HG03060 (cell line): ENCODE results near the gene KPNA4.
"Not testable (repeated sequence)": the region's sequence is repeated elsewhere in the genome, so short reads cannot be mapped to it uniquely, and the experiment has no call there.

Source experiments
- ATAC-seq: cut with Tn5 transposase; IDR thresholded peaks from one replicate; pipeline ENCODE4 v1.9.1; 2021; ENCODE audit warnings: low read depth, moderate number of reproducible peaks; ENCODE audit not compliant: unreplicated experiment

KPNA4 gene

GRCh38 chr3:160516391-160516790 is 49.0 kb downstream of the KPNA4 start:
- not testable (repeated sequence) for ATAC-seq

GRCh38 chr3:160501325-160501724 is 64.0 kb downstream of the KPNA4 start:
- ATAC-seq = no peak

GRCh38 chr3:160498202-160498601 is 67.2 kb downstream of the KPNA4 start:
- no peak for ATAC-seq

GRCh38 chr3:160490166-160490565 is 75.2 kb downstream of the KPNA4 start:
- ATAC-seq = no peak

GRCh38 chr3:160486459-160486869 is 78.9 kb downstream of the KPNA4 start:
- no peak for ATAC-seq

GRCh38 chr3:160482796-160483195 is 82.6 kb downstream of the KPNA4 start:
- no peak for ATAC-seq

- ATAC-seq = no peak
Measured at GRCh38 chr3:160481856-160482255, 83.5 kb downstream of the KPNA4 start.

GRCh38 chr3:160480931-160481330 is 84.4 kb downstream of the KPNA4 start:
- no peak for ATAC-seq

- no peak for ATAC-seq
Measured at GRCh38 chr3:160479376-160479775, 86.0 kb downstream of the KPNA4 start.

GRCh38 chr3:160478338-160478737 is 87.0 kb downstream of the KPNA4 start:
- ATAC-seq = no peak

- ATAC-seq = no peak
Measured at GRCh38 chr3:160477750-160478149, 87.6 kb downstream of the KPNA4 start.

- ATAC-seq = no peak
Measured at GRCh38 chr3:160475884-160476283, 89.5 kb downstream of the KPNA4 start.

- ATAC-seq = no peak
Measured at GRCh38 chr3:160475153-160475552, 90.2 kb downstream of the KPNA4 start.

GRCh38 chr3:160474416-160474838 is 90.9 kb downstream of the KPNA4 start:
- ATAC-seq = no peak

GRCh38 chr3:160473978-160474377 is 91.4 kb downstream of the KPNA4 start:
- no peak for ATAC-seq

GRCh38 chr3:160473221-160473620 is 92.2 kb downstream of the KPNA4 start:
- no peak for ATAC-seq

- no peak for ATAC-seq
Measured at GRCh38 chr3:160472344-160472743, 93.0 kb downstream of the KPNA4 start.

GRCh38 chr3:160471892-160472291 is 93.5 kb downstream of the KPNA4 start:
- ATAC-seq = no peak

- no peak for ATAC-seq
Measured at GRCh38 chr3:160470181-160470580, 95.2 kb downstream of the KPNA4 start.

GRCh38 chr3:160464971-160465370 is 100.4 kb downstream of the KPNA4 start:
- no peak for ATAC-seq

- no peak for ATAC-seq
Measured at GRCh38 chr3:160464321-160464720, 101.0 kb downstream of the KPNA4 start.

- ATAC-seq = no peak
Measured at GRCh38 chr3:160460033-160460432, 105.3 kb downstream of the KPNA4 start.

- ATAC-seq = no peak
Measured at GRCh38 chr3:160459450-160459970, 105.9 kb downstream of the KPNA4 start.
